OCI-LY7 (cell line): Measurements from ENCODE around the gene ASAP3. TPM values are rescaled to one million over a fixed set of nuclear protein-coding genes. Genes with fewer than 3 reads are reported as not detected.

Experiments
- BruUV-seq: library from RNA; stranded (reverse); fragments of 400-500 nt; replicated peaks from 2 replicates; lab custom pipeline; 2021; lab: Mats Ljungman, UMichigan
- CTCF ChIA-PET: fragments of 300-600 bp; sonication (Branson Sonifier 250); formaldehyde crosslinking; loops from one replicate; lab custom pipeline; 2022; ENCODE audit warnings: antibody characterized with exemption; ENCODE audit not compliant: unreplicated experiment; lab: Charles Lee
- POLR2A ChIA-PET: fragments of 300-600 bp; sonication (Branson Sonifier 250); formaldehyde crosslinking; loops from one replicate; lab custom pipeline; 2022; ENCODE audit warnings: antibody characterized with exemption; lab: Charles Lee
- DNase-seq: peaks from one replicate; pipeline ENCODE4 v3.0.0-alpha.2; 2015; ENCODE audit warnings: low spot score
- H2AFZ ChIP-seq: fragments of 200-600 bp; sonication (generic), shearing (Covaris generic); 2 replicates; pipeline ENCODE4 v1.6.1; 2014; ENCODE audit warnings: mild to moderate bottlenecking, antibody characterized with exemption, low read length, moderate library complexity
- H3K27ac ChIP-seq: fragments of 200-600 bp; sonication (generic); 2 replicates; pipeline ENCODE4 v1.5.1; 2014; ENCODE audit warnings: mixed run types, low read depth, mild to moderate bottlenecking, moderate library complexity, low read length, inconsistent platforms; ENCODE audit not compliant: poor library complexity, severe bottlenecking
- H3K36me3 ChIP-seq: fragments of 200-600 bp; sonication (generic); 2 replicates; pipeline ENCODE4 v1.6.1; 2014; ENCODE audit warnings: mild to moderate bottlenecking, antibody characterized with exemption, low read length, moderate library complexity, mixed read lengths; ENCODE audit not compliant: insufficient read depth
- H3K4me1 ChIP-seq: fragments of 200-600 bp; sonication (generic); 2 replicates; pipeline ENCODE4 v1.5.1; 2014; ENCODE audit warnings: mild to moderate bottlenecking, low read length; ENCODE audit not compliant: insufficient read depth, poor library complexity, severe bottlenecking
- H3K4me2 ChIP-seq: fragments of 200-600 bp; sonication (generic); 2 replicates; pipeline ENCODE4 v1.6.1; 2014; ENCODE audit warnings: mild to moderate bottlenecking, low read length
- H3K4me3 ChIP-seq: fragments of 200-600 bp; sonication (generic); 2 replicates; pipeline ENCODE4 v1.5.1; 2014; ENCODE audit warnings: mild to moderate bottlenecking, low read depth, low read length; ENCODE audit not compliant: poor library complexity, severe bottlenecking
- H3K79me2 ChIP-seq: fragments of 200-600 bp; sonication (generic); 2 replicates; pipeline ENCODE4 v1.6.1; 2016; ENCODE audit warnings: low read depth, mild to moderate bottlenecking, low read length, moderate library complexity, mixed read lengths; ENCODE audit not compliant: insufficient read depth
- H3K9me2 ChIP-seq: fragments of 200-600 bp; sonication (generic); 2 replicates; pipeline ENCODE4 v1.6.1; 2016; ENCODE audit warnings: mild to moderate bottlenecking, low read length, mixed read lengths; ENCODE audit not compliant: insufficient read depth
- H3K9me3 ChIP-seq: fragments of 200-600 bp; sonication (generic); 2 replicates; pipeline ENCODE4 v1.6.1; 2014; ENCODE audit warnings: mild to moderate bottlenecking, mixed run types, low read length, mixed read lengths
- H4K20me1 ChIP-seq: fragments of 200-600 bp; sonication (generic); 2 replicates; pipeline ENCODE4 v1.6.1; 2014; ENCODE audit warnings: mild to moderate bottlenecking, antibody characterized with exemption, low read length, moderate library complexity, mixed read lengths; ENCODE audit not compliant: insufficient read depth
- EZH2phosphoT487 ChIP-seq: fragments of 200-600 bp; sonication (generic); IDR thresholded peaks from 2 replicates; pipeline ENCODE4 v1.6.1; 2018; ENCODE audit warnings: low read depth, borderline replicate concordance, mild to moderate bottlenecking, mixed run types, antibody characterized with exemption, low read length, moderate library complexity, mixed read lengths
- intact Hi-C: fragments of 100-400 bp; cut with micrococcal nuclease; formaldehyde crosslinking; loops from one replicate; pipeline ENCODE4 v1.10.0; 2022; ENCODE audit not compliant: unreplicated experiment
- total RNA-seq, 2 experiments: library from RNA; depleted of rRNA in 1 of 2; stranded (reverse); fragments of >200 nt in 1 of 2; shearing (Covaris generic) in 1 of 2; gene quantifications; 2 replicates each; pipeline ENCODE4 v1.2.3, GENCODE V29; 2014 to 2022
- TF ChIP-seq, protein P1 (sequence below): fragments of 200-600 bp; sonication (generic); conservative IDR thresholded peaks from 2 replicates; pipeline ENCODE4 v1.5.1; 2014; ENCODE audit warnings: mild to moderate bottlenecking, antibody characterized with exemption, low read length, moderate library complexity, mixed read lengths

Gene ASAP3
- total RNA-seq, 2 experiments from 2014 or later = 5.9 to 14.9 TPM

DNA sequence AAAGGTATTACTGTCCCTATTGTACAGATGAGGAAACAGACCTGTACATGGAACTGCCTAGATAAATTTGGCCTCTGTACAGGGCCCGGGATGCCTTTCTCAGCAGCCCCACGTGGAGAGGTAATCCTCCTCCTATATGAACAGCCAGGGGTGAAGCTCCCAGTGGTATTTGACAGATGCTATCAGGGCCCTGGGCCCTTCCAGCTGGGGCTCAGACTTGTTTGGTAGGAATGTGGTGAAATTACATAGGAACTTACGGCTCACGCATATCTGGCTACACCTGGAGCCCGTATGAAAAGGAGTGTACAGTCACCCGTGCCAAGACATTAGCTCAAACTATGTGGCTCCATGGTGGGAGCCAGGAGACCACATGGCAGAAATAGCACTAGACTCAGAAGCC lies 34.7 kb downstream of the ASAP3 start:
- intact Hi-C loops = no loop called here
- BruUV-seq = no TSS peak
- Histone ChIP-seq H3K4me1 (no peaks in the 10 kb centered on the region), H3K79me2 (no peaks in the 10 kb centered on the region), H3K27ac (no peak overlapping the region), H4K20me1 (no peaks in the 10 kb centered on the region), H2AFZ (no peak overlapping the region), H3K4me2 (no peak overlapping the region), H3K36me3 (no peaks in the 10 kb centered on the region), H3K9me3 (no peaks in the 10 kb centered on the region), H3K9me2 (no peaks in the 10 kb centered on the region), H3K4me3 (no peak overlapping the region)
- ChIA-PET CTCF (no interaction called here), POLR2A (interaction anchor here (0.6 kb wide), 1 partner anchor 131 kb away, joined by 3 read pairs; no protein-coding TSS in a partner anchor)
- no peak for DNase-seq
- TF ChIP-seq EZH2phosphoT487 = no peak
- TF ChIP-seq, protein P1, sequence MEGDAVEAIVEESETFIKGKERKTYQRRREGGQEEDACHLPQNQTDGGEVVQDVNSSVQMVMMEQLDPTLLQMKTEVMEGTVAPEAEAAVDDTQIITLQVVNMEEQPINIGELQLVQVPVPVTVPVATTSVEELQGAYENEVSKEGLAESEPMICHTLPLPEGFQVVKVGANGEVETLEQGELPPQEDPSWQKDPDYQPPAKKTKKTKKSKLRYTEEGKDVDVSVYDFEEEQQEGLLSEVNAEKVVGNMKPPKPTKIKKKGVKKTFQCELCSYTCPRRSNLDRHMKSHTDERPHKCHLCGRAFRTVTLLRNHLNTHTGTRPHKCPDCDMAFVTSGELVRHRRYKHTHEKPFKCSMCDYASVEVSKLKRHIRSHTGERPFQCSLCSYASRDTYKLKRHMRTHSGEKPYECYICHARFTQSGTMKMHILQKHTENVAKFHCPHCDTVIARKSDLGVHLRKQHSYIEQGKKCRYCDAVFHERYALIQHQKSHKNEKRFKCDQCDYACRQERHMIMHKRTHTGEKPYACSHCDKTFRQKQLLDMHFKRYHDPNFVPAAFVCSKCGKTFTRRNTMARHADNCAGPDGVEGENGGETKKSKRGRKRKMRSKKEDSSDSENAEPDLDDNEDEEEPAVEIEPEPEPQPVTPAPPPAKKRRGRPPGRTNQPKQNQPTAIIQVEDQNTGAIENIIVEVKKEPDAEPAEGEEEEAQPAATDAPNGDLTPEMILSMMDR = no peak

DNA sequence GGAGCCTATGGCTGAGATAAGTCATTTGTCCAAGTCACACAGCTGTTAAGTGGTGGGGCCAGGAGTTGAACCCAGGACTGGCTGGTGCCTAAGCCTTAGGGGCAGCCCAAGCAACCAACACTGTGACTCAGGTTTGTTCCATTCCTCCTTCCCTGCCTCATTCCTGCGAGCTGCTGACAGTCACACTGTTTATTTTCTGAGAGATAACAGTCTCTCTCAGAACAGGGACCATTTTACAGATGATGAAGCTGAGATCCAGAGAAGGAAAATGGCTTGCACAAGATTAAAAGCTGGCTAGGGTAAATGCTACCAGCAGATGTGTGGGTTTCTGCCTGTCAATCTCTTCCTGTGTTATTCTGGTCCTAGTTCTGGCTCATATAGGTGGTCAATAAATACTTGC lies 35.1 kb downstream of the ASAP3 start:
- Histone ChIP-seq H3K79me2 (no peaks in the 10 kb centered on the region), H2AFZ (no peak overlapping the region), H4K20me1 (no peaks in the 10 kb centered on the region), H3K9me2 (no peaks in the 10 kb centered on the region), H3K9me3 (no peaks in the 10 kb centered on the region), H3K4me3 (no peak overlapping the region), H3K27ac (no peak overlapping the region), H3K36me3 (no peaks in the 10 kb centered on the region), H3K4me2 (no peak overlapping the region), H3K4me1 (no peaks in the 10 kb centered on the region)
- BruUV-seq = no TSS peak
- ChIA-PET POLR2A (interaction anchor here (0.6 kb wide), 1 partner anchor 131 kb away, joined by 3 read pairs; no protein-coding TSS in a partner anchor), CTCF (no interaction called here)
- DNase-seq = no peak
- no peak for TF ChIP-seq EZH2phosphoT487
- intact Hi-C loops = no loop called here

DNA sequence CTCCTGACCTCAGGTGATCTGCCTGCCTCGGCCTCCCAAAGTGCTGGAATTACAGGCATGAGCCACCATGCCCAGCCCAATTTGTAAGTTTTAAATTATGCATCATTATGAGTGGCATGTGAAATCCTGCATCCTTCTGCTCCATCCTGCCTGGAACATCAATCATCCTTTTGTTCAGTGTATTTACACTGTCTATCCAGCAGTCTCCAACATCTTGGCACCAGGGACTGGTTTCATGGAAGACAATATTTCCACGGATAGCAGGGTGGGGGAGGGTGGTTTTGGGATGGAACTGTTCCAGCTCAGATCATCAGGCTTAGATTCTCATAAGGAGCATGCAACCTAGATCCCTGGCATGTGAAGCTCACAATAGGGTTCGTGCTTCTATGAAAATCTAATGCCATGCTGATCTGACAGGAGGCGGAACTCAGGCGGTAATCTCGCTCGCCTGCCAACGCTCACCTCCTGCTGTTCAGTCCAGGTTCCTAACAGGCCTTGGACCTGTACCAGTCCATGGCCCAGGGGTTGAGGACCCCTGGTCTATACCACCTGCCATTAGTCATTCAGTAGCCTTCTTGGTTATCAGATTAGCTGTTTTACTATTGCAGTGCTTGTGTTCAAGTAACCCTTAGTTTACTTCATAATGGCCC lies 37.2 kb downstream of the ASAP3 start:
- no peak for TF ChIP-seq EZH2phosphoT487
- TF ChIP-seq, protein P1 = no peak
- Histone ChIP-seq H3K27ac (no peak overlapping the region), H3K4me1 (no peaks in the 10 kb centered on the region), H3K4me2 (no peak overlapping the region), H3K9me2 (no peaks in the 10 kb centered on the region), H3K9me3 (no peaks in the 10 kb centered on the region), H2AFZ (no peak overlapping the region), H4K20me1 (no peaks in the 10 kb centered on the region), H3K36me3 (no peaks in the 10 kb centered on the region), H3K4me3 (no peak overlapping the region), H3K79me2 (no peaks in the 10 kb centered on the region)
- BruUV-seq = no TSS peak
- POLR2A ChIA-PET = no interaction called here
- CTCF ChIA-PET = no interaction called here
- no peak for DNase-seq
- intact Hi-C loops = no loop called here
